ENCODE measurements around the gene DLGAP1. TPM values are rescaled to one million over a fixed set of nuclear protein-coding genes. Genes with fewer than 3 reads are reported as not detected.

Gene DLGAP1
- total and polyA plus RNA-seq, 10 of the 15 experiments (the other 5 are each of a cell fraction or from before 2014, with no cell fraction given), result 0.23 to 27.6 (median 1.9) TPM

DNA sequence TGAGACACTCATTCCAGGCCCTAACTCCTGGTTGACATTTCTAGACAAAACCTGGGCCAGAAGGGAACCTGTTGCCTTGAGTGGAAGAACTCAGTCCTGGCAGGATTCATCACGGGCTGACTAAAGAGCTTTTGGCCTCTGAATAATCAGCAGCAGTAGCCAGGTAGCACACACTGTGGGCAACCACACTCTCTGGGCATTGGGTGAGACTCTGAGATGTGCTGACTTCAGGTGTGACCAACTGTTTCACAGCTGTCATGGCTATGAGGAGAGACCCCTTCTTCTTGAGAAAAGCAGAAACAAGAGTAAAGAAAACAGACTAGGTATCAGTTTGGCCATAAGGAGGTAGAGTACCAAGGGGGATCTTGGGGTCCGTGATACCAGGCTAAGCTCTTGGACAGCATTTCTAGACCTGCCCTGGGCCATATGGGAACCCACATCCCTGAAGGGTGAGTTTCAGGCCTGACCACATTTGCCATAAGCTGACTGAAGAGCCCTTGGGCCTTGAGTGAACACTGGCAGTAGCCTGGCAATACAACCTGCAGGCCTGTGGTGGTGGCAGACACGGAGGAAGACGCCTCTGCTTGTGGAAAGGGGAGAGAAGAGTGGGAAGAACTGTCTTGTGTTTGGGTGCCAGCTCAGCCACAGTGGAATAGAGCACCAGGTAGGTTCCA lies 230.9 kb downstream of the DLGAP1 start:
- H3K4me3 ChIP-seq, result no peak overlapping the region
- no peak for DNase-seq (ENCODE audit: low read depth, low spot score)
- in situ Hi-C loops (cut with MboI), result no loop called here
- FAIRE-seq, result no peak
- intact Hi-C loops (cut with micrococcal nuclease; ENCODE audit: unreplicated experiment), result no loop called here
- TF ChIP-seq POLR2A (IDR thresholded peaks at IDR 0.05; ENCODE audit: low read depth, low read length) (no peak), ATF3 (IDR thresholded peaks at IDR 0.05; ENCODE audit: borderline replicate concordance, extremely low read depth, low read depth, low read length) (no peak), TCF3 (IDR thresholded peaks at IDR 0.05; ENCODE audit: borderline replicate concordance, insufficient read depth, low read depth, low read length) (no peak), ZBED1 (IDR thresholded peaks at IDR 0.05; ENCODE audit: borderline replicate concordance) (no peak), KAT2A (conservative IDR thresholded peaks at IDR 0.05; ENCODE audit: control insufficient read depth, low read depth, low read length) (no peak), SIN3A (IDR thresholded peaks at IDR 0.05; ENCODE audit: low read depth, low read length) (no peak), ZNF384 (IDR thresholded peaks at IDR 0.05; ENCODE audit: borderline replicate concordance, low read depth, low read length) (no peak), IRF4 (IDR thresholded peaks at IDR 0.05; ENCODE audit: low read depth, low read length) (no peak)
- 8% methylated on average over 4 of the region's 4 CpGs for WGBS (ENCODE audit: insufficient coverage, insufficient replicate concordance, low lambda C conversion rate, missing lambda C conversion rate)
- no peak overlapping the region for H3K4me2 ChIP-seq (ENCODE audit: control insufficient read depth, insufficient read depth)
- ChIA-PET POLR2A (no interaction called here), CTCF (interaction anchor here (0.6 to 1.8 kb wide), 8 partner anchors 12 to 320 kb away, joined by 3 to 4 read pairs (median 3); no protein-coding TSS in a partner anchor), RAD21 (ENCODE audit: unreplicated experiment) (interaction anchor here (1.1 to 1.5 kb wide), 2 partner anchors 53 to 117 kb away, joined by 3 to 4 read pairs; no protein-coding TSS in a partner anchor), SMC1A (ENCODE audit: uncharacterized antibody, unreplicated experiment) (interaction anchor here (0.6 to 3.9 kb wide), 14 partner anchors 9 to 1009 kb away, joined by 3 to 22 read pairs (median 5); no protein-coding TSS in a partner anchor)
- H3K79me2 ChIP-seq (ENCODE audit: control insufficient read depth, insufficient read depth, low read length), result no peaks in the 10 kb centered on the region
- H3K9me3 ChIP-seq (replicated peaks; ENCODE audit: control insufficient read depth, insufficient read depth, low read length), result no peaks in the 10 kb centered on the region; the same call in 2 of the 3 replicates
- H2AFZ ChIP-seq (ENCODE audit: control insufficient read depth, low read depth, low read length), result no peak overlapping the region
- BruUV-seq (replicated peaks), result no TSS peak
- peak; percentile 82 for ATAC-seq
- no peak overlapping the region for H3K27ac ChIP-seq (ENCODE audit: control insufficient read depth, insufficient read depth)
- peaks cover 0 to 2% of the 10 kb centered on the region in 2 experiments; a peak in 2 of 4 replicates for H3K36me3 ChIP-seq (ENCODE audit: control insufficient read depth in 2 of 2, insufficient read depth in 2 of 2, low read length in 1 of 2)
- H3K27me3 ChIP-seq (replicated peaks in 1 of 2; ENCODE audit: control insufficient read depth in 2 of 2, insufficient read depth in 2 of 2, low read length in 1 of 2), result no peaks in the 10 kb centered on the region
- no peaks in the 10 kb centered on the region for H4K20me1 ChIP-seq (ENCODE audit: control insufficient read depth, insufficient read depth)
- no peaks in the 10 kb centered on the region for H3K4me1 ChIP-seq (ENCODE audit: control insufficient read depth, insufficient read depth, low read length)
- no peak overlapping the region for H3K9ac ChIP-seq (ENCODE audit: control insufficient read depth, insufficient read depth, low read length)
